ENCODE data around the gene RBFOX2. TPM values are rescaled to one million over a fixed set of nuclear protein-coding genes. Genes with fewer than 3 reads are reported as not detected.

Gene RBFOX2
- total RNA-seq, 4 donors from 2014 or later, result 39.4 to 80.0 (median 52.9) TPM

DNA sequence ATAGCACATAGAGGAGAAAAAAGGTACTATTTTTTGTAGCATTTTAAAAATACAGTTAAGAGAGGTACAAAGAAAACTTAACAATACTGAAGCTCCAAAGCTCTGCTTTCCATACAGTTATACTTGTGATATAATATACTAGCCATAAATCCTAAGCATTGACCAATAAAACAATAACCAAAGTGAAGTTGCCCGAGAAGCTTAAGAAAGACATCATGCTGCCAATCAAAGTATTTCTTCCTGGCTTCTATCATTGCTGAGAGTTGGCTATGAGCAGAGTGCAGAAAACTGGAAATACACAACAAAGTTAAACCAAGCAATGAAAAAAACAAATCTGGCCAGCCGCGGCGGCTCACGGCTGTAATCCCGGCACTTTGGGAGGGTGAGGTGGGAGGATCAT is 84.2 kb downstream of the RBFOX2 start:
- Histone ChIP-seq H3K27ac (no peak overlapping the region), H3K27me3 (no peaks in the 10 kb centered on the region), H3K4me3 (no peak overlapping the region), H3K4me1 (no peaks in the 10 kb centered on the region), H3K36me3 (no peaks in the 10 kb centered on the region), H3K9me3 (no peaks in the 10 kb centered on the region)
- no peak for TF ChIP-seq POLR2A (IDR thresholded peaks at IDR 0.05)
- no peak for TF ChIP-seq CTCF (IDR thresholded peaks at IDR 0.05)
- no peak for DNase-seq

- Histone ChIP-seq H3K36me3 (no peaks in the 10 kb centered on the region), H3K4me1 (no peaks in the 10 kb centered on the region), H3K27ac (no peak overlapping the region), H3K9me3 (no peaks in the 10 kb centered on the region), H3K4me3 (no peak overlapping the region), H3K27me3 (no peaks in the 10 kb centered on the region)
- DNase-seq, result no peak
- TF ChIP-seq POLR2A (IDR thresholded peaks at IDR 0.05), result no peak
- TF ChIP-seq CTCF (IDR thresholded peaks at IDR 0.05), result no peak
These were observed 88.5 kb downstream of the RBFOX2 start for GRCh38 chr22:35940166-35940565.

DNA sequence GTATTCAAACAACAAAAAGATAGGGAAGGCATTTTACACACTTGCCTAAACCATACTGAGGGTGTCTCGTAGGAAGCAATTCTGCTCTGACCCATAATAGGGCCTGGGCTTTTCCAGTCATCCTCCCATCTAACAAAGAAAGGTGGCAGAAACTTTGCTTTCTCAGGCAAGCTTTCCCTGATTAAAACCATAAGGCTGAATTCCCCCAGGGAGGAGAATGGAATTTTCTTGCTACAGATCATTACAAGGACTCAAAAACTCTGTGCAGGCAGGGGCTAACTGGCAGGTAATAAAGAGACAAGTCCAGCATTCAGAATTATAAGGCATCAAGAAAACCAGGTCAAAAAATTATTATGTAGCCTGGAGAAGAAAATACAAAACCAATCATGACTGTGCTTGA is 90.4 kb downstream of the RBFOX2 start:
- no peak for TF ChIP-seq POLR2A (IDR thresholded peaks at IDR 0.05)
- no peak for TF ChIP-seq CTCF (IDR thresholded peaks at IDR 0.05)
- H3K36me3 ChIP-seq, result no peaks in the 10 kb centered on the region
- no peaks in the 10 kb centered on the region for H3K27me3 ChIP-seq
- DNase-seq, result no peak
- H3K4me1 ChIP-seq, result no peaks in the 10 kb centered on the region
- H3K9me3 ChIP-seq, result no peaks in the 10 kb centered on the region
- no peak overlapping the region for H3K27ac ChIP-seq
- no peak overlapping the region for H3K4me3 ChIP-seq

- Histone ChIP-seq H3K4me1 (no peaks in the 10 kb centered on the region), H3K4me3 (no peak overlapping the region), H3K27ac (no peak overlapping the region), H3K9me3 (no peaks in the 10 kb centered on the region), H3K36me3 (no peaks in the 10 kb centered on the region), H3K27me3 (no peaks in the 10 kb centered on the region)
- DNase-seq, result no peak
- TF ChIP-seq CTCF (IDR thresholded peaks at IDR 0.05) (peak in 5 of 6 experiments; percentile 38 to 83 (median 75)), POLR2A (IDR thresholded peaks at IDR 0.05) (no peak)
These were observed 97.7 kb downstream of the RBFOX2 start for GRCh38 chr22:35930933-35931332.

GRCh38 chr22:35928285-35928798 is 100.3 kb downstream of the RBFOX2 start:
- H3K4me1 ChIP-seq, result no peaks in the 10 kb centered on the region
- no peaks in the 10 kb centered on the region for H3K36me3 ChIP-seq
- TF ChIP-seq CTCF (IDR thresholded peaks at IDR 0.05), result no peak
- no peak for TF ChIP-seq POLR2A (IDR thresholded peaks at IDR 0.05)
- no peak overlapping the region for H3K4me3 ChIP-seq
- H3K27ac ChIP-seq, result no peak overlapping the region
- no peaks in the 10 kb centered on the region for H3K9me3 ChIP-seq
- no peak for DNase-seq
- no peaks in the 10 kb centered on the region for H3K27me3 ChIP-seq

- Histone ChIP-seq H3K27ac (no peak overlapping the region), H3K4me1 (peaks cover 0 to 5% (median 0%) of the 10 kb centered on the region in 4 donors), H3K27me3 (no peaks in the 10 kb centered on the region), H3K4me3 (no peak overlapping the region), H3K36me3 (no peaks in the 10 kb centered on the region), H3K9me3 (no peaks in the 10 kb centered on the region)
- no peak for DNase-seq
- TF ChIP-seq POLR2A (IDR thresholded peaks at IDR 0.05), result no peak
- no peak for TF ChIP-seq CTCF (IDR thresholded peaks at IDR 0.05)
These were observed 105.6 kb downstream of the RBFOX2 start for GRCh38 chr22:35923026-35923425.

Data from Peyer's patch (tissue), 4 donors.